GM18951 (cell line): ENCODE data around the gene TLE1.

Experiments used
- POLR2A ChIP-seq: IDR thresholded peaks from 4 replicates; pipeline ENCODE4 v1.6.1; 2011; ENCODE audit warnings: mild to moderate bottlenecking; ENCODE audit not compliant: insufficient read length, insufficient read depth; ENCODE audit errors: extremely low read depth
- in situ Hi-C: fragments of 300-500 bp; cut with MboI; formaldehyde crosslinking; loops from one replicate; pipeline ENCODE4 v1.12.0; 2022; ENCODE audit warnings: low sequenced_read_pairs, mixed read lengths, inconsistent platforms; ENCODE audit not compliant: unreplicated experiment

The TLE1 gene

GRCh38 chr9:81558091-81558830, 131.1 kb downstream of the TLE1 start:
- TF ChIP-seq POLR2A = no peak
- in situ Hi-C loops = no loop called here

GRCh38 chr9:81557452-81558090, 131.8 kb downstream of the TLE1 start:
- TF ChIP-seq POLR2A = no peak
- in situ Hi-C loops = no loop called here

GRCh38 chr9:81556923-81557322, 132.4 kb downstream of the TLE1 start:
- in situ Hi-C loops = no loop called here
- TF ChIP-seq POLR2A = no peak

- no peak for TF ChIP-seq POLR2A
- in situ Hi-C loops = no loop called here
These were observed 136.8 kb downstream of the TLE1 start for GRCh38 chr9:81552581-81552991.

GRCh38 chr9:81550207-81550583, 139.2 kb downstream of the TLE1 start:
- in situ Hi-C loops = no loop called here
- no peak for TF ChIP-seq POLR2A

GRCh38 chr9:81549500-81550206, 139.7 kb downstream of the TLE1 start:
- in situ Hi-C loops = no loop called here
- TF ChIP-seq POLR2A = no peak

- in situ Hi-C loops = no loop called here
- no peak for TF ChIP-seq POLR2A
These were observed 140.4 kb downstream of the TLE1 start for GRCh38 chr9:81548911-81549310.

GRCh38 chr9:81546489-81546888, 142.9 kb downstream of the TLE1 start:
- in situ Hi-C loops = no loop called here
- TF ChIP-seq POLR2A = no peak

- TF ChIP-seq POLR2A = no peak
- in situ Hi-C loops = no loop called here
These were observed 145.7 kb downstream of the TLE1 start for GRCh38 chr9:81543695-81544094.

GRCh38 chr9:81542118-81542889, 147.0 kb downstream of the TLE1 start:
- in situ Hi-C loops = no loop called here
- no peak for TF ChIP-seq POLR2A

GRCh38 chr9:81540142-81540710, 149.1 kb downstream of the TLE1 start:
- no peak for TF ChIP-seq POLR2A
- in situ Hi-C loops = no loop called here

GRCh38 chr9:81539317-81539716, 150.0 kb downstream of the TLE1 start:
- TF ChIP-seq POLR2A = no peak

GRCh38 chr9:81538890-81539289, 150.5 kb downstream of the TLE1 start:
- in situ Hi-C loops = no loop called here
- no peak for TF ChIP-seq POLR2A

More at GRCh38 chr9:81539317-81539716, 150.0 kb downstream of the TLE1 start:
- in situ Hi-C loops = no loop called here
